Measurements from ENCODE around the gene TUBB.

GRCh38 chr6:30685157-30686008, 34.8 kb upstream of the TUBB start:
- TF ChIP-seq CTCF (conservative IDR thresholded peaks at IDR 0.05 in 1 of 2, IDR thresholded peaks at IDR 0.05 in 1 of 2; ENCODE audit: extremely low read depth in 1 of 2, insufficient read depth in 1 of 2, low read depth in 1 of 2, low read length in 2 of 2) (peak in 1 of 2 donors; percentile 35), EZH2 (IDR thresholded peaks at IDR 0.05; ENCODE audit: borderline replicate concordance, low read length) (no peak)

Data from mammary epithelial cell (primary cell).